Activated naive CD4-positive, alpha-beta T cell treated with anti-CD3 and anti-CD28 coated beads, Interleukin-2, amount 10 ng/mL, durations not matched to agents 5 hours and 36 hours (primary cell): Measurements from ENCODE around the gene MCM8. TPM values are rescaled to one million over a fixed set of nuclear protein-coding genes. Genes with fewer than 3 reads are reported as not detected.

ENCODE experiments used
- total RNA-seq, 2 experiments: library from RNA; stranded (reverse); gene quantifications; one replicate each; pipeline ENCODE4 v1.2.3, GENCODE V29; 2021

MCM8 gene
- 10 to 100 TPM; 23.7 to 24.2 TPM for total RNA-seq

GRCh38 chr20:5950271-5951031, at the start of gene MCM8, which contains the start of gene TRMT6:
Gene MCM8, plus strand, starts transcription at chr20:5950652. Its CDS starts 1,364 bp downstream, at chr20:5952016.
Gene TRMT6, minus strand, starts transcription at chr20:5950533. Its CDS starts 128 bp downstream, at chr20:5950405.

Other genes starting within 250 kb of the MCM8 start
- gene SHLD1, start 200.3 kb upstream of the MCM8 start, total RNA-seq, result 10 to 100 TPM; 10.0 to 10.4 TPM
- gene CHGB, start 39.1 kb upstream of the MCM8 start, total RNA-seq, result not detected
- gene TRMT6, start 119 bp upstream of the MCM8 start, total RNA-seq, result 10 to 100 TPM; 13.5 to 14.1 TPM
- 10 to 100 TPM; 28.7 to 29.1 TPM for gene CRLS1, start 55.5 kb downstream of the MCM8 start, total RNA-seq
- gene LRRN4, start 103.4 kb downstream of the MCM8 start, total RNA-seq, result not detected
- gene FERMT1, start 172.4 kb downstream of the MCM8 start, total RNA-seq, result not detected